NCI-H748 (cell line): ENCODE measurements around the gene COLEC12.
"Not testable (repeated sequence)": the region's sequence is repeated elsewhere in the genome, so short reads cannot be mapped to it uniquely, and the experiment has no call there.

ENCODE experiments used
- DNase-seq: peaks from one replicate; lab custom pipeline; 2025; ENCODE audit not compliant: unreplicated experiment; lab: John Stamatoyannopoulos, UW

The COLEC12 gene

GRCh38 chr18:415047-415446 is 85.5 kb downstream of the COLEC12 start:
- no peak for DNase-seq

DNA sequence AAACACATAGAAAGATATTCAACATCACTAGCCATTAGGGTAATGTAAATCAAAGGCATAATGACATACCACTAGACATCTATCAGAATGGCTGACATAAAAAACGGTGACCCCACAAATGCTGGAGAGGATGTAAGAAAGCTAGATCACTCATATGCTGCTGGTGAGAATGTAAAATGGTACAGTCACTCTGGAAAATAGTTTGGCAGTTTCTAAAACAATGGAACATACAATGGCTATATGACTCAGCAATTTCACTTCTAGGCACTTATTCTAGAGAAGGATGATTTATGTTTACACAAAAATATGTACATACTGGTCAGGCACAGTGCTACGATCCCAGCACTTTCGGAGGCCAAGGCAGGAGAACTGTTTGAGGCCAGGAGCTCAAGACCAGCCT is 87.3 kb downstream of the COLEC12 start:
- no peak for DNase-seq

DNA sequence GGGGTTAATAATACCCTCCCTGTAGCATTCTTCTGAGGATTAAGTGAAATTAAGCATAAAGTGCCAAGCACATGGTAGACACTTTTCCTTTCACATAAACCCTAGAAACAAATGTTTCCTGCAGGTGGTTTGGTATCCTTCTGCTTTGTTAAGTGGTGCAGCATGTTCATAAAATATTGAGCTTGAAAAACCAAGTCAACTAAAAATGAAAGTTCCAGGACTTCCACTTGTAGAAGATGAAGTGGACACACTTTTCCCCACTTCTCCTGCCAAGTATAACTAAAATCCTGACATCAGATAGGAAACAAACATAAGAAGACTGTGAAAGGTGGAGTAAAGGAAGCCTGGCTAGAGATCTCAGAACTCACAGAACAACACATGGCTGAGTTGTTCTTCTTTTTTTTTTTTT is 90.5 kb downstream of the COLEC12 start:
- DNase-seq: no peak

DNA sequence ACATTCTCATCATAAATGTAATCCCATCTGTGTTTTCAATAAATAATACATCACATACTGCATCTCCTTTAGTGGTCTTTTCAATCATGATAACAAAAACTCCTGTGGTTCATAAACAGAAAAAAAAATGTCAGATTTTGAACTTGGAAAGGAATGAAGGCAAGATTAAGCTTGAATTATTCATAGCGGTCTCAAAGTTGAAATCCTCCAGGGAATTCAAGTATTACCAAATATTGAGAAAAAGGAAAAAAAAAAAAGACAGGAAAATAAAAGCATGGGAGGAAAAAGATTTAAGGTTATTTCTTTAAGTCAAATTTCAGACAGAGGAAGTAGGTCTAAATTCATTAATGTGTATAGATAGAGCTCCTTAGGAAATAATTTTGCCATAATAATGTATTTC is 92.1 kb downstream of the COLEC12 start:
- no peak for DNase-seq

DNA sequence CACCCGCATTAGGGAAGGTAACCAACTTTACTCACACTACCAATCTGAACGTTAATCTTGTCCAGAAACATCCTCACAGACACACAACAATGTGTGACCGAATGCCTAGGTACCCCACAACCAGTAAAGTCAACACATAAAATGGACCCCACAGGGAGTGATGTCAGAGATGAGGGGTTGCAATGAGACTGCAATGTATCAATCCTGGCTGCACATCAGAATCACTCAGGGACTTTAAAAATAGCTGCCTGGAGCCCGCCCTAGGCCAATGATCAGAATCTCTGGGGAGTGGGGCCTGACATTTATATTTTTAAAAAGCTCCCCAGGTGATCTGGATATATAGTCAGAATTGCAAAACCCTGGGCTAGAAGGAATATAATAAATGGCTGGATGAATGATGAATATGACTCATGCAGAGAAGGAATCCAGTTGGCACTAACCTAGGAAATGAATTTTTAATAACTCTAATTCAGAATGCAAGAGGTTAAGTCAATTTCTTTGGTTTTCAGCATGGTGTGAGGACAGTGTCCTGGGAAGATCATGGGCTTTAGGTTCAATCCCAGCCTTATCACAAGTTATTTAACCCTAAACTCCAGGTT is 92.8 kb downstream of the COLEC12 start:
- DNase-seq: no peak

DNA sequence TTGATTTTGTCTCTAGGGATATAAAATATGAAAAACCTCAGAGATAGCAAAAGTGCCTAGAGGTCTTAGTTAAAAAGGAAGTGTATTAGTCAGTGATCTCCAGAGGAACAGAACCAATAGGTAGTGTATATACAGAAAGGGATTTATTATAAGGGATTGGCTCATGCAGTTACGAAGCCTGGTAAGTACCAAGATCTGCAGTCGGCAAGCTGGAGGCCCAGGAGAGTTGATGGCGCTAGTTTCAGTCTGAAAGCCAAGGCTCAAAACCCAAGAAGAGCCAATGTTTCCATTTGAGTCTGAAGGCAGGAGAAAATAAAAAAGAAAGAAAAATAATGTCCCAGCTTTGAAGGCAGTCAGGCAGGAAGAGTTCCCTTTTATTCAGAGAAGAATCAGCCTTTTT is 93.3 kb downstream of the COLEC12 start:
- DNase-seq: no peak

DNA sequence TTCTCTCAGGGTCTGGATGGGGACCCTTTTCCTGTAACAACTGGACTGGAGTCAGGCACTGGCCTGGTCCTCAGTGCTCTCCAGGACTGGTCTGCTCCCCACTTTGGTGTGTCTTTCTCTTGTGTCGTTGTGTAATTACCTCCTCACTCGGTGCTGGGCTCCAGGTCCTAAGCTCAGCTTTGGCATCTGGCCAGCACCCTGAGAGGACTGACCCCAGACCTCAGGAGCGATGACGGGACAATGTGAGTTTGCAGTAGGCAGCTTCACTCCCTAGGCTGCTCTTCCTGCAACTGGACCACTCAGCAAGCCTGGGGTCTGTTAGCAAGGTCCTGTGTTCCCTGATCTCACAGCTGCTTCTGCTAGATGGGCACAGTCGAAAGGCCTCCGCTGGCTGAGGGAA is 93.8 kb downstream of the COLEC12 start:
- DNase-seq: no peak

GRCh38 chr18:405006-405405 is 95.5 kb downstream of the COLEC12 start:
- not testable (repeated sequence) for DNase-seq

DNA sequence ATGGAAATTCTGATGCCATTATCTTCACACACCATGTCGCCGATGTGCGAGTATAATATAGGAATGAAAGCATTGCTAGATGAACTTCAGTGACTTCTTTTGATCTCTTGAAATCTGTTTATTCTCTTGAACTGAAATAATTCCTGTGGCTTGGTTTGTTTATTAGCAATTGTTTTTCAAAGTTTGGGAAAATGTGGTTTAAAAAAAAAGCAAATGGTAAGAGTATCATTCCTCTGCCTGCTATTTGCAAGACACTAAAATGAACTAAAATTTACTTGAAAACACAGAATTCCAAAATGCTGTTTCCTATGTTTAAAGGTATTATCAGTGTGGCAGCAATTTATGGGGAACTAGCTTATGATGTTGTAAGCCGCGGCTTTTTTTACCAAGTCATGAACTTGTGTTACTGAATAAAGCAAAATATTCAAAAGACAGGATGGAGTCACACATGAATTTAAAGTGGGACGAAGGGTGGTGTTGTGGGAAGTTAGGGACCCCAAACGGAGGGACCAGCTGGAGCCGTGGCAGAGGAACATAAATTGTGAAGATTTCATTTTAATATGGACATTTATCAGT is 96.4 kb downstream of the COLEC12 start:
- DNase-seq: no peak

- DNase-seq: peak; percentile 33
These were observed 98.4 kb downstream of the COLEC12 start for GRCh38 chr18:402129-402528.

DNA sequence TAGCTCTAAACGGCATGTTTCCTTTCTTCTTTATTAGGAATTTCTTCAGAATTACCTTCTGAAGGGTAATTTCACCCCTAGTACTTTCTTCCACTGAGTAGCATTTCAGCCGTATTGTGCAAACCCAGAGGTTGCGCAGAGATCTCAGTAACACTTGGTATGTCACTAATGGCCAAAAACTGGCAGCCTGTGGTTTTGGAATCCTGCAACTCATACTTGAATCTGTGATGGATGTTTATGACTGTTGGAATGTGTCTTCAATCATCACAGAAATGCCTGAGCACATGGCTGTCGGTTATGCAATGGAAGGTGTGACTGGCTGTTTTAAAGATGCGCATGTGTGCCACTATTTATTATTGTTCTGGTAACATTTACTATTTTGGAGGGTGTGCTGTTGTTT is 100.0 kb downstream of the COLEC12 start:
- no peak for DNase-seq

GRCh38 chr18:399631-400135 is 100.8 kb downstream of the COLEC12 start:
- DNase-seq: no peak

- peak; percentile 73 for DNase-seq
These were observed 101.4 kb downstream of the COLEC12 start for GRCh38 chr18:398935-399630.

DNA sequence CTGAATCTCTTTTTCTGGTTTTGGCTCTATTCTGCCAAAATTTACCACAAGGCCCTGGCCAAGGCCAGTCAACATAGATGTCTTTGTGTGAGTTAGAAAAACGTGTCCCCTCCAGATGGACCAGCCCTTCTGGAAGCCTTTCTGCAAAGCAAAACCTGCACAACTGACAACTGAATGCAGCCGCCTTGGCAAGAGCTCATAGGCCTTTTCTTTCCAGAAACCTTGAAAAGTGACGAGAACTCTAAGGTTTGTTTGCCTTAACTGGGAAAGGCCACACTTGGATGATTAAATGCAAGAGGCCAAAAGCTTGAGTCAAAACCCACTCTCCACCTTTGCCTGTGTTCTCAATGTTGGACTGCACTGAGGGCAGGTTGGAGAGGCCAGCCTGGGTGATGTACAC is 103.9 kb downstream of the COLEC12 start:
- no peak for DNase-seq

GRCh38 chr18:396251-396555 is 104.3 kb downstream of the COLEC12 start:
- no peak for DNase-seq

DNA sequence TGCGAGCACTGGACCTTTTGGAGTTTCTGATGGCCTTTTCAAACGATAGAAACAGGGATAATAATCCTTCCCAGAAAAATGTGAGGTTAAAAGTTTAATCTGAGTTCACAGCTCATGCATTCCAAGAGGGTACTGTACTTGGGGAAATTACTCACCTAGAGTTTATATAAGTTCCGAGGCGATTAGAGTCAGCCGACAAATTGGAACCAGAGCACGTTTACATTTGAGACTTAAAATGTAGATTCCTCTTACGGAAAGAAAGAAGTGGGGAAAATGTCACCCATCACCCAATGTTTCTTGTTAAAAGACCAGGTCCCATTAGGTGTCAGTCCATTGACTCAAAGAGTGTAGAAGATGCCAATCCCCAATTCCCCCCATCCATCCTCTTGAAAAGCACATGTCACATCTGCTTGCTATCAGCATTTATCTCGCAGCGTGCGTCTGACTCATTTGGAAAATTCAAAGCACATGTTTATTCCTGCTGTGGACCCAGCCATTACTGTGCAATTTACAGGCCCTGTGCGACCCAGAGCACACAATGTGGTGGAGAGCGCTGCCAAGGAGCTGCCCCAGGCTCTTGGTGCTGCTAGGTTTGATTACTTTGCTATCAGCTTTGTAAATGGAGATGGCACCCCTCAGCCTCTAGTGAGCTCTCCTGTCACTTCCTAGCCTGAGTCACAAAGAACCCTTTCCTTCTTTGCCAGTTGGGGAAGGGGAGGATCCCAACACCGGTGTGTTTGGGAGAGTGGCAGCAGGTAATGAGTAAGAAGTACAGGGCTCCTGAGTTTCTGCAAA is 104.8 kb downstream of the COLEC12 start:
- DNase-seq: peak; percentile 79

- DNase-seq: peak; percentile 47
These were observed 105.5 kb downstream of the COLEC12 start for GRCh38 chr18:394987-395362.

GRCh38 chr18:394262-394986 is 106.1 kb downstream of the COLEC12 start:
- peak; percentile 21 for DNase-seq

GRCh38 chr18:393574-393957 is 106.9 kb downstream of the COLEC12 start:
- DNase-seq: no peak

- no peak for DNase-seq
These were observed 107.5 kb downstream of the COLEC12 start for GRCh38 chr18:392928-393573.
